ENCODE results near the gene ATP9B. TPM values are rescaled to one million over a fixed set of nuclear protein-coding genes. Genes with fewer than 3 reads are reported as not detected.

The ATP9B gene
- total and polyA plus RNA-seq, 10 of the 15 experiments (the other 5 are each of a cell fraction or from before 2014, with no cell fraction given): 0.74 to 20.7 (median 12.9) TPM

- 0 out of 2 replicates have a peak, but pooled peaks cover 4% of the 10 kb centered on the region for H3K4me1 ChIP-seq (ENCODE audit: control insufficient read depth, insufficient read depth, low read length)
- H2AFZ ChIP-seq (ENCODE audit: control insufficient read depth, low read depth, low read length): peak overlapping the region; percentile 39; the same call in 1 of the 2 replicates
- DNase-seq (ENCODE audit: low read depth, low spot score): peak; percentile 30
- peak; percentile 57 for FAIRE-seq
- no TSS peak for BruUV-seq (replicated peaks)
- intact Hi-C loops (cut with micrococcal nuclease; ENCODE audit: unreplicated experiment): loop anchor here (1.0 to 10.0 kb wide), 4 partner anchors 182 to 1344 kb away; partner anchors contain the start of gene ATP9B
- H3K4me3 ChIP-seq: no peak overlapping the region
- WGBS (ENCODE audit: insufficient coverage, insufficient replicate concordance, low lambda C conversion rate, missing lambda C conversion rate): 14% methylated on average over 31 of the region's 31 CpGs
- no peak overlapping the region for H3K9ac ChIP-seq (ENCODE audit: control insufficient read depth, insufficient read depth, low read length)
- no peak overlapping the region for H3K27ac ChIP-seq (ENCODE audit: control insufficient read depth, insufficient read depth)
- H3K79me2 ChIP-seq (ENCODE audit: control insufficient read depth, insufficient read depth, low read length): no peaks in the 10 kb centered on the region
- peak; percentile 100 for ATAC-seq
- no peaks in the 10 kb centered on the region for H4K20me1 ChIP-seq (ENCODE audit: control insufficient read depth, insufficient read depth)
- in situ Hi-C loops (cut with MboI): loop anchor here (25.0 kb wide), 1 partner anchor 1334 kb away; no protein-coding TSS in a partner anchor
- ChIA-PET POLR2A (no interaction called here), CTCF (no interaction called here), SMC1A (ENCODE audit: uncharacterized antibody, unreplicated experiment) (no interaction called here), RAD21 (ENCODE audit: unreplicated experiment) (no interaction called here)
- H3K27me3 ChIP-seq (replicated peaks in 1 of 2; ENCODE audit: control insufficient read depth in 2 of 2, insufficient read depth in 2 of 2, low read length in 1 of 2): no peaks in the 10 kb centered on the region
- no peaks in the 10 kb centered on the region for H3K36me3 ChIP-seq (ENCODE audit: control insufficient read depth in 2 of 2, insufficient read depth in 2 of 2, low read length in 1 of 2)
- no peaks in the 10 kb centered on the region for H3K9me3 ChIP-seq (replicated peaks; ENCODE audit: control insufficient read depth, insufficient read depth, low read length)
- no peak overlapping the region; the same call in 1 of the 2 replicates for H3K4me2 ChIP-seq (ENCODE audit: control insufficient read depth, insufficient read depth)
- TF ChIP-seq TBL1XR1 (IDR thresholded peaks at IDR 0.05; ENCODE audit: low read depth, low read length) (no peak), PAX5 (IDR thresholded peaks at IDR 0.05; ENCODE audit: borderline replicate concordance, low read depth, low read length) (no peak), NFIC (IDR thresholded peaks at IDR 0.05; ENCODE audit: low read depth, low read length) (no peak), PBX3 (IDR thresholded peaks at IDR 0.05; ENCODE audit: insufficient replicate concordance, low read depth, low read length) (no peak), JUNB (IDR thresholded peaks at IDR 0.05) (no peak), TCF12 (IDR thresholded peaks at IDR 0.05; ENCODE audit: low read depth, low read length) (0 out of 2 replicates have a peak, but pooled peaks have one; percentile 16), E2F4 (IDR thresholded peaks at IDR 0.05; ENCODE audit: low read depth, low read length) (no peak), WRNIP1 (IDR thresholded peaks at IDR 0.05; ENCODE audit: borderline replicate concordance, low read depth, low read length) (no peak), SMAD1 (IDR thresholded peaks at IDR 0.05; ENCODE audit: low read depth, partially characterized antibody) (no peak), EGR1 (IDR thresholded peaks at IDR 0.05; ENCODE audit: borderline replicate concordance in 1 of 2, low read depth in 2 of 2, low read length in 2 of 2) (no peak), ZNF24 (IDR thresholded peaks at IDR 0.05) (no peak), ZNF217 (IDR thresholded peaks at IDR 0.05) (no peak), RAD21 (IDR thresholded peaks at IDR 0.05; ENCODE audit: insufficient read depth, low read depth, low read length) (peak; percentile 67), RFX5 (IDR thresholded peaks at IDR 0.05; ENCODE audit: low read depth, low read length) (no peak), SMARCA5 (IDR thresholded peaks at IDR 0.05) (peak; percentile 68; the same call in 1 of the 2 replicates)
- TF ChIP-seq, protein P1, sequence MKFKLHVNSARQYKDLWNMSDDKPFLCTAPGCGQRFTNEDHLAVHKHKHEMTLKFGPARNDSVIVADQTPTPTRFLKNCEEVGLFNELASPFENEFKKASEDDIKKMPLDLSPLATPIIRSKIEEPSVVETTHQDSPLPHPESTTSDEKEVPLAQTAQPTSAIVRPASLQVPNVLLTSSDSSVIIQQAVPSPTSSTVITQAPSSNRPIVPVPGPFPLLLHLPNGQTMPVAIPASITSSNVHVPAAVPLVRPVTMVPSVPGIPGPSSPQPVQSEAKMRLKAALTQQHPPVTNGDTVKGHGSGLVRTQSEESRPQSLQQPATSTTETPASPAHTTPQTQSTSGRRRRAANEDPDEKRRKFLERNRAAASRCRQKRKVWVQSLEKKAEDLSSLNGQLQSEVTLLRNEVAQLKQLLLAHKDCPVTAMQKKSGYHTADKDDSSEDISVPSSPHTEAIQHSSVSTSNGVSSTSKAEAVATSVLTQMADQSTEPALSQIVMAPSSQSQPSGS (IDR thresholded peaks at IDR 0.05; ENCODE audit: low read length): no peak
- TF ChIP-seq, protein P2, sequence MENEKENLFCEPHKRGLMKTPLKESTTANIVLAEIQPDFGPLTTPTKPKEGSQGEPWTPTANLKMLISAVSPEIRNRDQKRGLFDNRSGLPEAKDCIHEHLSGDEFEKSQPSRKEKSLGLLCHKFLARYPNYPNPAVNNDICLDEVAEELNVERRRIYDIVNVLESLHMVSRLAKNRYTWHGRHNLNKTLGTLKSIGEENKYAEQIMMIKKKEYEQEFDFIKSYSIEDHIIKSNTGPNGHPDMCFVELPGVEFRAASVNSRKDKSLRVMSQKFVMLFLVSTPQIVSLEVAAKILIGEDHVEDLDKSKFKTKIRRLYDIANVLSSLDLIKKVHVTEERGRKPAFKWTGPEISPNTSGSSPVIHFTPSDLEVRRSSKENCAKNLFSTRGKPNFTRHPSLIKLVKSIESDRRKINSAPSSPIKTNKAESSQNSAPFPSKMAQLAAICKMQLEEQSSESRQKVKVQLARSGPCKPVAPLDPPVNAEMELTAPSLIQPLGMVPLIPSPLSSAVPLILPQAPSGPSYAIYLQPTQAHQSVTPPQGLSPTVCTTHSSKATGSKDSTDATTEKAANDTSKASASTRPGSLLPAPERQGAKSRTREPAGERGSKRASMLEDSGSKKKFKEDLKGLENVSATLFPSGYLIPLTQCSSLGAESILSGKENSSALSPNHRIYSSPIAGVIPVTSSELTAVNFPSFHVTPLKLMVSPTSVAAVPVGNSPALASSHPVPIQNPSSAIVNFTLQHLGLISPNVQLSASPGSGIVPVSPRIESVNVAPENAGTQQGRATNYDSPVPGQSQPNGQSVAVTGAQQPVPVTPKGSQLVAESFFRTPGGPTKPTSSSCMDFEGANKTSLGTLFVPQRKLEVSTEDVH (IDR thresholded peaks at IDR 0.05; ENCODE audit: low read depth, partially characterized antibody): no peak
Observed at GRCh38 chr18:79246309-79247108, 177.3 kb downstream of the ATP9B start.
